ENCODE data around the gene CMTM8.

DNA sequence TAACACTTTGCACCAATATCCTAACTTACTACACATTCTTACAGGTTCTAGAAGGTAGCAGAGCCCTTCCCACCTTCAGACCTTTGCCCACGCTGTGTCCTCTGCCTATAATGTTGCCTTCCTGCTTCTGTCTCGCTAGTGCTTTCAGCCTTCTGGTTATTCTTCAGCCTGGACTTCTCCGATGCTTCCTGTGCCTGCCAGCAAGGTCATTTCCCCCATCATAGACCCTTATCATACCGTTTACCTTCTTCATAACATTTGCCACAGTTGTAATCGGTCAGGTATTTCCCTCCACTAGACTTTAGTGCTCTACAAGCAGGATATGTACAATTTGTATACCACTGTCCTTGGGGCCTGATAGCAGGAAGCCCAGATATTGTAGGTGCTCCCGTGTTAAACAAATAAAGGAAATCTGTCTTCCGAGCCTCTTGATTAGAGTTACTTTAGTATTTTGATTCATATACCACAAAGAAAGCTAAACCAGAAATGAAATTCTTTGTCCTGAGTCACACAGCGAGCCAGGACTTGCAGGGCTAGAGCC, 117.3 kb downstream of the CMTM8 start:
- TF ChIP-seq, protein P1, sequence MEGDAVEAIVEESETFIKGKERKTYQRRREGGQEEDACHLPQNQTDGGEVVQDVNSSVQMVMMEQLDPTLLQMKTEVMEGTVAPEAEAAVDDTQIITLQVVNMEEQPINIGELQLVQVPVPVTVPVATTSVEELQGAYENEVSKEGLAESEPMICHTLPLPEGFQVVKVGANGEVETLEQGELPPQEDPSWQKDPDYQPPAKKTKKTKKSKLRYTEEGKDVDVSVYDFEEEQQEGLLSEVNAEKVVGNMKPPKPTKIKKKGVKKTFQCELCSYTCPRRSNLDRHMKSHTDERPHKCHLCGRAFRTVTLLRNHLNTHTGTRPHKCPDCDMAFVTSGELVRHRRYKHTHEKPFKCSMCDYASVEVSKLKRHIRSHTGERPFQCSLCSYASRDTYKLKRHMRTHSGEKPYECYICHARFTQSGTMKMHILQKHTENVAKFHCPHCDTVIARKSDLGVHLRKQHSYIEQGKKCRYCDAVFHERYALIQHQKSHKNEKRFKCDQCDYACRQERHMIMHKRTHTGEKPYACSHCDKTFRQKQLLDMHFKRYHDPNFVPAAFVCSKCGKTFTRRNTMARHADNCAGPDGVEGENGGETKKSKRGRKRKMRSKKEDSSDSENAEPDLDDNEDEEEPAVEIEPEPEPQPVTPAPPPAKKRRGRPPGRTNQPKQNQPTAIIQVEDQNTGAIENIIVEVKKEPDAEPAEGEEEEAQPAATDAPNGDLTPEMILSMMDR (IDR thresholded peaks at IDR 0.05; ENCODE audit: low read depth, low read length): no peak
- no peak for TF ChIP-seq EZH2phosphoT487 (IDR thresholded peaks at IDR 0.05; ENCODE audit: low read depth)

Measured in OCI-LY3 (cell line).